ENCODE data around the gene PRR19. TPM values are rescaled to one million over a fixed set of nuclear protein-coding genes. Genes with fewer than 3 reads are reported as not detected.

Gene PRR19
- total RNA-seq, 1 experiment from 2014 or later: not detected

DNA sequence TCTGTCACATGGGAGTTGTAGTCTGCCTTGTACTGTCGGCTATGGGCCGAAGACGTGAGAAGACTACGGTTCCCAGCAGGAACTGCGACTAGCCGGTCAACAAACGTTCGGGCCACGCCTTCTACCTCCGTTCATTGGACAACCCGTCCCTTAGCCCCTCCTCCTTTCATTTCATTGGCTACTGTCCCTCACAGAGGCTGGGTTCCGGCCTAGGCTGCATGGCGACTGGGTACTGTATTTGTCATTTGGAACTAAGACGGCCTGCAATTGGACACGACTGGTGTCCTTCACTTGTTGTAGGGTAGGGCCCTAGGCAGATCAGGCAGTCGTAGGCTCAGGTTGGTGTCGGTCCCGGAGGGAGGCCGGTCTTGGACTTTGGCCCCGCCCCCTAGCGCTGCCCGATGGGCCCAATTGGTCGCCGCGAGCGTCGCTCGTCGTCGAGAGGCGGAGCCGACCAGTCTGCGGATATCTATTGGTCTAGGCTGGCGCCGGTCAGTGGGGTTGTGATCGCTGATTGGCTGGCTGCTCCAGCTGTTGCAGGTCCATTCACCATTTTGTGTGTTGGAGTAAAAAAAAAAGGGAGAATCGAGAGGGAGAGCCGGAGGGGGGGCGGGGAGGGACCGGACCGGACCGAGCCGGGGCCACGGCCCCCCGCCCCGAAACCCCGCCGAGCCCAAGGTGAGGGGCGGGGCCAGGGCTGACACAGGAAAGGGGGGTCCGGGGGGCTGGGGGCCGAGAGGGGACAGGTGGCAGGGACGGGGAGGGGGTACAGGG, 33.0 kb upstream of the PRR19 start, which contains the start of gene CIC:
Gene CIC (plus strand): TSS at position 549 of the 774 bp plus-strand sequence. CDS start 2,532 bp downstream, outside the sequence.
- POLR2A ChIA-PET (ENCODE audit: unreplicated experiment): no interaction called here
- Histone ChIP-seq H3K27ac (ENCODE audit: low read length) (peak within 1 kb of the TSS; percentile 93), H3K4me3 (ENCODE audit: low read length) (peak within 1 kb of the TSS; percentile 80), H3K9me2 (replicated peaks; ENCODE audit: low read length) (no peaks in the 10 kb centered on the region), H3K4me2 (ENCODE audit: low read length) (peak within 1 kb of the TSS; percentile 99), H3K4me1 (ENCODE audit: insufficient read depth, low read length) (peaks cover 22% of the 10 kb centered on the region), H3K9me3 (ENCODE audit: low read length) (no peaks in the 10 kb centered on the region), H3K36me3 (ENCODE audit: low read depth, low read length) (no peaks in the 10 kb centered on the region), H2AFZ (ENCODE audit: low read length) (peak within 1 kb of the TSS; percentile 96), H3K9ac (ENCODE audit: low read length) (peak within 1 kb of the TSS; percentile 89), H3K79me2 (ENCODE audit: low read length) (peaks cover 26% of the 10 kb centered on the region), H3K27me3 (ENCODE audit: low read length) (no peaks in the 10 kb centered on the region), H4K20me1 (ENCODE audit: low read length) (no peaks in the 10 kb centered on the region), H3F3A (ENCODE audit: low read length, unreplicated experiment) (no peaks in the 10 kb centered on the region)
- CTCF ChIA-PET: no interaction called here
- TSS peak; percentile 92 for BruUV-seq (replicated peaks)
- ATAC-seq (peak; percentile 85), DNase-seq (peak; percentile 99)
- TF ChIP-seq EZH2phosphoT487 (IDR thresholded peaks at IDR 0.05; ENCODE audit: borderline replicate concordance, low read length): no peak
- no peak for TF ChIP-seq EZH2 (IDR thresholded peaks at IDR 0.05; ENCODE audit: low read length, unreplicated experiment)
- TF ChIP-seq, protein P1, sequence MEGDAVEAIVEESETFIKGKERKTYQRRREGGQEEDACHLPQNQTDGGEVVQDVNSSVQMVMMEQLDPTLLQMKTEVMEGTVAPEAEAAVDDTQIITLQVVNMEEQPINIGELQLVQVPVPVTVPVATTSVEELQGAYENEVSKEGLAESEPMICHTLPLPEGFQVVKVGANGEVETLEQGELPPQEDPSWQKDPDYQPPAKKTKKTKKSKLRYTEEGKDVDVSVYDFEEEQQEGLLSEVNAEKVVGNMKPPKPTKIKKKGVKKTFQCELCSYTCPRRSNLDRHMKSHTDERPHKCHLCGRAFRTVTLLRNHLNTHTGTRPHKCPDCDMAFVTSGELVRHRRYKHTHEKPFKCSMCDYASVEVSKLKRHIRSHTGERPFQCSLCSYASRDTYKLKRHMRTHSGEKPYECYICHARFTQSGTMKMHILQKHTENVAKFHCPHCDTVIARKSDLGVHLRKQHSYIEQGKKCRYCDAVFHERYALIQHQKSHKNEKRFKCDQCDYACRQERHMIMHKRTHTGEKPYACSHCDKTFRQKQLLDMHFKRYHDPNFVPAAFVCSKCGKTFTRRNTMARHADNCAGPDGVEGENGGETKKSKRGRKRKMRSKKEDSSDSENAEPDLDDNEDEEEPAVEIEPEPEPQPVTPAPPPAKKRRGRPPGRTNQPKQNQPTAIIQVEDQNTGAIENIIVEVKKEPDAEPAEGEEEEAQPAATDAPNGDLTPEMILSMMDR (conservative IDR thresholded peaks at IDR 0.05; ENCODE audit: low read depth, low read length): no peak
- intact Hi-C loops (cut with micrococcal nuclease): loop anchor here (1.0 kb wide), 1 partner anchor 13 kb away; no protein-coding TSS in a partner anchor

DNA sequence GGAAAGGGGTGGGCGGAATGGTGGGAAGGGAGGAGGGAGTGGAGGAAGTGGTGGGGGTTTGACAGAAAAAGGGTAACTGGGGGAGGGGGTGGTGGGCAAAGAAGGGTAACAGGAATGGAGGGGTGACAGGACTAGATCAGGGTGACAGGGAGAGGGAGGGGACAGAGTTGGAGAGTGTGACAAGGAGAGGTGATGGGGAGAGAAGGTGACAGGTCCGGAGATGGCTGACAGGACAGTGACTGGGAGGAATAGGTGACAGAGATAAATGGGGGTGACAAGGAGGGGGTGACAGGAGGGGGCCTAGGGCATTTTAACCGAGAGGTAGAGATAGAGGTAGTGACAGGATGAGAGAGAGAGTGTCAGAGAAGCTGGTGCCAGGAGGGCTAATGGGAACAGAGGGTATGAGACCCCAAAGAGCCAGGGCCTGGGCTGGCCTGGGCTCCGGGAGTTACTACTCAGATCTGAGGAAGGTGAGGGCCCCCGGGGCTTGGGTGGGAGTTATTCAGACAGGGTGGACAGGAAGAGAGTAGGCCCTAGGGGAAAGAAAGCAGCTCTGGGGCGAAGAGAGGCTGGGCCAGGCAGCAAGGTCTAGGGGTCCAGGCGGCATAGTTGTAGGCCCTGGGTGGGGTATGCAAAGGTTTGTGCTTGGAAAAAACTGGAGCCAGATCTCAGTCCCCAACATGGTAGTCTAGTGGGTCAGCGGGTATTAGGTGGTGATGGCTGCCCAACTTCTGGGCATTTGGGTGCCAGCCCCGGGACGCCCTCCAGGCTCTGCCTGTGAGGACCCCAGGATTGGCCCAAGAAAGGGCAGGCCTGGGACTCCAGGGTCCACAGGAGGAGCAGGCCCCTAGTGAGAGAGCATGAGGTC, 32.2 kb upstream of the PRR19 start:
- Histone ChIP-seq H2AFZ (ENCODE audit: low read length) (peak overlapping the region; percentile 59; the same call in 1 of the 2 replicates), H3K9me3 (ENCODE audit: low read length) (no peaks in the 10 kb centered on the region), H3K4me3 (ENCODE audit: low read length) (peak overlapping the region; percentile 79), H3K4me1 (ENCODE audit: insufficient read depth, low read length) (peaks cover 22% of the 10 kb centered on the region), H3K9ac (ENCODE audit: low read length) (peak overlapping the region; percentile 89), H3K27ac (ENCODE audit: low read length) (peak overlapping the region; percentile 93), H3F3A (ENCODE audit: low read length, unreplicated experiment) (no peaks in the 10 kb centered on the region), H3K4me2 (ENCODE audit: low read length) (peak overlapping the region; percentile 99), H4K20me1 (ENCODE audit: low read length) (no peaks in the 10 kb centered on the region), H3K9me2 (replicated peaks; ENCODE audit: low read length) (no peaks in the 10 kb centered on the region), H3K36me3 (ENCODE audit: low read depth, low read length) (no peaks in the 10 kb centered on the region), H3K79me2 (ENCODE audit: low read length) (peaks cover 26% of the 10 kb centered on the region), H3K27me3 (ENCODE audit: low read length) (no peaks in the 10 kb centered on the region)
- TF ChIP-seq EZH2 (IDR thresholded peaks at IDR 0.05; ENCODE audit: low read length, unreplicated experiment): no peak
- no peak for TF ChIP-seq EZH2phosphoT487 (IDR thresholded peaks at IDR 0.05; ENCODE audit: borderline replicate concordance, low read length)
- TF ChIP-seq, protein P1 (conservative IDR thresholded peaks at IDR 0.05; ENCODE audit: low read depth, low read length): no peak
- no peak for DNase-seq
- ATAC-seq: no peak
- BruUV-seq (replicated peaks): TSS peak; percentile 94
- POLR2A ChIA-PET (ENCODE audit: unreplicated experiment): no interaction called here
- CTCF ChIA-PET: interaction anchor here (0.9 kb wide), 1 partner anchor 23 kb away, joined by 3 read pairs; no protein-coding TSS in a partner anchor
- intact Hi-C loops (cut with micrococcal nuclease): no loop called here

All from PC-3 (cell line).